A549 (cell line): ENCODE results near the gene YTHDF2. TPM values are rescaled to one million over a fixed set of nuclear protein-coding genes. Genes with fewer than 3 reads are reported as not detected.

ENCODE experiments used
- ATAC-seq, 2 experiments: fragments of 200-7000 bp in 1 of 2; fragments of >200 bp in 1 of 2; cut with Nextera tagmentation in 1 of 2; cut with Tn5 transposase in 1 of 2; 3 replicates each; pipeline versions ENCODE4 v1.8.0 to v1.9.1; 2018 to 2020; ENCODE audit warnings: mild to moderate bottlenecking in 1 of 2, moderate library complexity in 1 of 2
- CTCF ChIA-PET: fragments of 300-600 bp; sonication (Branson Sonifier 250); formaldehyde crosslinking; extraction: SDS; loops from one replicate; lab custom pipeline; 2021; ENCODE audit warnings: antibody characterized with exemption, inconsistent platforms; lab: Yijun Ruan, JAX
- POLR2A ChIA-PET: fragments of 350-600 bp; formaldehyde crosslinking; extraction: SDS; loops from one replicate; lab custom pipeline; 2021; ENCODE audit warnings: antibody characterized with exemption, inconsistent platforms; lab: Yijun Ruan, JAX
- DNase-seq, 2 experiments: peaks; one replicate each; pipeline versions ENCODE4 v3.0.0 to v3.0.0-alpha.2; 2011 to 2016; ENCODE audit warnings: low read depth in 1 of 2, low spot score in 1 of 2
- FAIRE-seq: peaks from 2 replicates; lab custom pipeline; 2011; peaks lifted over from hg19 to GRCh38; lab: Jason Lieb, UNC
- H3K27ac ChIP-seq, 2 experiments: fragments of >200 bp; sonication (Bioruptor Twin); formaldehyde crosslinking; 3 replicates each; pipeline ENCODE4 v1.5.1; 2016 to 2017
- H3K4me1 ChIP-seq: fragments of >200 bp; sonication (Bioruptor Twin); formaldehyde crosslinking; 3 replicates; pipeline ENCODE4 v1.6.1; 2016
- H3K4me2 ChIP-seq: fragments of >200 bp; sonication (Bioruptor Twin); formaldehyde crosslinking; 3 replicates; pipeline ENCODE4 v1.6.1; 2016
- H3K4me3 ChIP-seq: fragments of >200 bp; sonication (Bioruptor Twin); formaldehyde crosslinking; 3 replicates; pipeline ENCODE4 v1.5.1; 2016
- H3K9me3 ChIP-seq: fragments of >200 bp; sonication (Bioruptor Twin); formaldehyde crosslinking; 3 replicates; pipeline ENCODE4 v1.6.1; 2016
- ESRRA ChIP-seq: fragments of 150-350 bp; IDR thresholded peaks from 2 replicates; pipeline ENCODE4 v1.6.1; 2014; ENCODE audit warnings: mild to moderate bottlenecking, low read length, borderline replicate concordance
- HEYL ChIP-seq: fragments of 250-450 bp; sonication (Bioruptor Pico); IDR thresholded peaks from 2 replicates; pipeline ENCODE4 v1.8.0; 2021; ENCODE audit warnings: mild to moderate bottlenecking, moderate library complexity
- HOXB13 ChIP-seq: fragments of 250-450 bp; sonication (Bioruptor Pico); IDR thresholded peaks from 2 replicates; pipeline ENCODE4 v1.5.0; 2020; ENCODE audit warnings: low read depth, mild to moderate bottlenecking, moderate library complexity
- KDM5A ChIP-seq: fragments of 200-600 bp; sonication (generic); IDR thresholded peaks from 2 replicates; pipeline ENCODE4 v1.6.1; 2016; ENCODE audit warnings: antibody characterized with exemption, mild to moderate bottlenecking
- MYC ChIP-seq: IDR thresholded peaks from 2 replicates; pipeline ENCODE4 v1.6.1; 2012; ENCODE audit warnings: mild to moderate bottlenecking, inconsistent platforms, low read length, improper control_type of control experiment, borderline replicate concordance
- RARB ChIP-seq: fragments of 250-450 bp; sonication (Bioruptor Pico); IDR thresholded peaks from 2 replicates; pipeline ENCODE4 v1.8.0; 2021; ENCODE audit warnings: mild to moderate bottlenecking, moderate library complexity
- polyA plus RNA-seq, 4 experiments: library from polyadenylated mRNA; depleted of rRNA in 3 of 4; stranded (reverse); fragments of >200 nt; fragmentation: RNase III in 1 of 4; extraction: RNeasy Plus Mini Kit Qiagen cat#74134 plus additional on column Dnase treatment in 1 of 4; gene quantifications; 2 replicates in 3 of 4; 3 replicates in 1 of 4; pipeline ENCODE4 v1.2.3, GENCODE V29; 2011 to 2017
- small RNA-seq, 6 experiments: library from RNA; depleted of rRNA; stranded (forward); fragments of <200 nt; gene quantifications; one replicate each; pipeline ENCODE3, GENCODE V24; 2012

The YTHDF2 gene
- polyA plus RNA-seq, 2 of the 4 experiments (the other 2 are of a cell fraction): 53.2 to 55.6 TPM

DNA sequence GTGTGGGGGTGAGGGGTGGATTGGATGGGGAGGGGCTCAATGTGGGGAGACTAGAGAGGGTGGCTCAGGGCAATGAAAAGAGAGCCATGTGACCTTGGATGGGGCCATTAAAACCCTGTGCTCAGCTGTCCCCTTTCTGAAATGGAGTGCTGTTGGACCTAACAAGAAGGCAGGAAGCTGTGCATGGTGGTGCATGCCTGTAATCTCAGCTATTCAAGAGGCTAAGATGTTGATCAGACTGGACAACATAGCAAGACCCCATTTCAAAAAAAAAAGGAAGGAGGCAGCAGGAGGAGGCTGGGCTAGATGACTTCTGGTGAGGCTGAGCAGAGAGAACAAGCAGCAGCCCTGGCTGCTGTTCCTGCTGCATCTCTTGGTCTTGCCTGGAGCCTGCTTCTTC, 82.3 kb downstream of the YTHDF2 start:
- CTCF ChIA-PET: interaction anchor here (1.0 kb wide), 1 partner anchor 49 kb away, joined by 3 read pairs; no protein-coding TSS in a partner anchor
- no peaks in the 10 kb centered on the region for H3K4me1 ChIP-seq
- POLR2A ChIA-PET: no interaction called here
- H3K27ac ChIP-seq: no peak overlapping the region
- no peak overlapping the region for H3K4me2 ChIP-seq
- H3K4me3 ChIP-seq: no peak overlapping the region
- DNase-seq: no peak
- FAIRE-seq: no peak
- TF ChIP-seq RARB (CRISPR knock-in tag): no peak
- no peak for TF ChIP-seq HOXB13 (CRISPR knock-in tag)
- TF ChIP-seq HEYL: no peak
- no peak for TF ChIP-seq MYC
- no peak for TF ChIP-seq ESRRA
- TF ChIP-seq KDM5A: no peak
- no peaks in the 10 kb centered on the region for H3K9me3 ChIP-seq
- ATAC-seq: no peak

Small RNA genes lying within 50 kb of the gene (small RNA-seq; reads per million reads assigned to genes)
- 0 reads per million in 6 experiments for gene RF00422

Other genes with a start within 250 kb of the YTHDF2 start
- gene RCC1, start 230.9 kb upstream of the YTHDF2 start, polyA plus RNA-seq (2011; rRNA removed): 42.1 and 52.1 TPM in 2 replicates
- 69.6 to 75.5 TPM (median 70.3 TPM) in 3 replicates for gene RCC1, start 230.9 kb upstream of the YTHDF2 start, polyA plus RNA-seq (2017; fragmentation: RNase III; extraction: RNeasy Plus Mini Kit Qiagen cat#74134 plus additional on column Dnase treatment)
- 23.8 and 25.5 TPM in 2 replicates for gene TRNAU1AP, start 183.9 kb upstream of the YTHDF2 start, polyA plus RNA-seq (2011; rRNA removed)
- 14.5 to 14.9 TPM (median 14.5 TPM) in 3 replicates for gene TRNAU1AP, start 183.9 kb upstream of the YTHDF2 start, polyA plus RNA-seq (2017; fragmentation: RNase III; extraction: RNeasy Plus Mini Kit Qiagen cat#74134 plus additional on column Dnase treatment)
- 0.81 and 0.85 TPM in 2 replicates for gene RAB42, start 144.7 kb upstream of the YTHDF2 start, polyA plus RNA-seq (2011; rRNA removed)
- 1.8 to 2.3 TPM (median 2.0 TPM) in 3 replicates for gene RAB42, start 144.7 kb upstream of the YTHDF2 start, polyA plus RNA-seq (2017; fragmentation: RNase III; extraction: RNeasy Plus Mini Kit Qiagen cat#74134 plus additional on column Dnase treatment)
- 33.8 and 38.3 TPM in 2 replicates for gene TAF12, start 93.9 kb upstream of the YTHDF2 start, polyA plus RNA-seq (2011; rRNA removed)
- 15.8 to 18.3 TPM (median 17.6 TPM) in 3 replicates for gene TAF12, start 93.9 kb upstream of the YTHDF2 start, polyA plus RNA-seq (2017; fragmentation: RNase III; extraction: RNeasy Plus Mini Kit Qiagen cat#74134 plus additional on column Dnase treatment)
- gene RNU11, start 88.3 kb upstream of the YTHDF2 start, polyA plus RNA-seq (2011; rRNA removed): not detected in 2 replicates
- not detected in 3 replicates for gene RNU11, start 88.3 kb upstream of the YTHDF2 start, polyA plus RNA-seq (2017; fragmentation: RNase III; extraction: RNeasy Plus Mini Kit Qiagen cat#74134 plus additional on column Dnase treatment)
- 6.9 and 7.1 TPM in 2 replicates for gene GMEB1, start 68.2 kb upstream of the YTHDF2 start, polyA plus RNA-seq (2011; rRNA removed)
- gene GMEB1, start 68.2 kb upstream of the YTHDF2 start, polyA plus RNA-seq (2017; fragmentation: RNase III; extraction: RNeasy Plus Mini Kit Qiagen cat#74134 plus additional on column Dnase treatment): 5.2 to 5.3 TPM (median 5.3 TPM) in 3 replicates
- not detected in 2 replicates for gene OPRD1, start 75.2 kb downstream of the YTHDF2 start, polyA plus RNA-seq (2011; rRNA removed)
- 0.03 TPM in 1 of 3 replicates, not detected in the others for gene OPRD1, start 75.2 kb downstream of the YTHDF2 start, polyA plus RNA-seq (2017; fragmentation: RNase III; extraction: RNeasy Plus Mini Kit Qiagen cat#74134 plus additional on column Dnase treatment)
- 12.8 and 15.6 TPM in 2 replicates for gene EPB41, start 177.6 kb downstream of the YTHDF2 start, polyA plus RNA-seq (2011; rRNA removed)
- 4.4 to 4.9 TPM (median 4.8 TPM) in 3 replicates for gene EPB41, start 177.6 kb downstream of the YTHDF2 start, polyA plus RNA-seq (2017; fragmentation: RNase III; extraction: RNeasy Plus Mini Kit Qiagen cat#74134 plus additional on column Dnase treatment)